Liver (tissue), 9 donors: ENCODE results near the gene KLHL9. TPM values are rescaled to one million over a fixed set of nuclear protein-coding genes. Genes with fewer than 3 reads are reported as not detected.

Source experiments
- DNase-seq: peaks from one replicate; pipeline ENCODE4 v3.0.0-alpha.2; 2017; ENCODE audit warnings: low spot score
- H3K27ac ChIP-seq, 2 donors: one replicate each; pipeline ENCODE4 v1.7.0; 2013; ENCODE audit warnings: inconsistent platforms in 2 of 2, low read length in 2 of 2, control low read depth in 1 of 2, low read depth in 1 of 2, mild to moderate bottlenecking in 1 of 2
- H3K27me3 ChIP-seq, 4 donors: one replicate each; pipeline versions ENCODE4 v1.6.1 to v1.7.0; 2013; ENCODE audit warnings: low read length in 3 of 4, inconsistent platforms in 1 of 4, mild to moderate bottlenecking in 1 of 4, moderate library complexity in 1 of 4; ENCODE audit not compliant: control insufficient read depth in 4 of 4, insufficient read depth in 4 of 4
- H3K36me3 ChIP-seq, 4 donors: one replicate each; pipeline versions ENCODE4 v1.6.1 to v1.7.0; 2013; ENCODE audit warnings: low read length in 3 of 4, mild to moderate bottlenecking in 3 of 4, low read depth in 1 of 4, moderate library complexity in 1 of 4; ENCODE audit not compliant: control insufficient read depth in 4 of 4, insufficient read depth in 3 of 4
- H3K4me1 ChIP-seq, 4 donors: one replicate each; pipeline versions ENCODE4 v1.6.1 to v1.7.0; 2013; ENCODE audit warnings: low read length in 3 of 4, mild to moderate bottlenecking in 3 of 4, moderate library complexity in 1 of 4; ENCODE audit not compliant: control insufficient read depth in 4 of 4, insufficient read depth in 4 of 4
- H3K4me3 ChIP-seq, 3 donors: one replicate each; pipeline versions ENCODE4 v1.6.1 to v1.7.0; 2013; ENCODE audit warnings: low read length in 3 of 3, control low read depth in 1 of 3, low read depth in 1 of 3, mild to moderate bottlenecking in 1 of 3
- H3K9ac ChIP-seq, 2 donors: one replicate each; pipeline ENCODE4 v1.7.0; 2013; ENCODE audit warnings: low read length in 2 of 2, mild to moderate bottlenecking in 2 of 2, moderate library complexity in 2 of 2, control low read depth in 1 of 2, low read depth in 1 of 2
- H3K9me3 ChIP-seq, 4 donors: one replicate each; pipeline versions ENCODE4 v1.6.1 to v1.7.0; 2013; ENCODE audit warnings: low read length in 3 of 4; ENCODE audit not compliant: control insufficient read depth in 4 of 4
- ATF3 ChIP-seq: IDR thresholded peaks from 2 replicates; pipeline ENCODE4 v1.6.1; 2016; ENCODE audit warnings: antibody characterized with exemption
- CTCF ChIP-seq: fragments of 150-350 bp; IDR thresholded peaks from 2 replicates; pipeline ENCODE4 v1.5.1; 2017; ENCODE audit warnings: improper control_type of control experiment, low read depth, low read length; ENCODE audit not compliant: missing input control
- EGR1 ChIP-seq, 2 donors: IDR thresholded peaks; 2 replicates each; pipeline ENCODE4 v1.6.1; 2016 to 2018; ENCODE audit warnings: antibody characterized with exemption in 2 of 2, low read depth in 2 of 2
- FOXA1 ChIP-seq: IDR thresholded peaks from 2 replicates; pipeline ENCODE4 v1.6.1; 2016; ENCODE audit warnings: antibody characterized with exemption
- FOXA2 ChIP-seq: IDR thresholded peaks from 2 replicates; pipeline ENCODE4 v1.6.1; 2016; ENCODE audit warnings: antibody characterized with exemption
- GABPA ChIP-seq, 2 donors: IDR thresholded peaks in 1 of 2; conservative IDR thresholded peaks in 1 of 2; 2 replicates each; pipeline ENCODE4 v1.6.1; 2016; ENCODE audit warnings: antibody characterized with exemption in 2 of 2, mild to moderate bottlenecking in 1 of 2, moderate library complexity in 1 of 2
- HNF4A ChIP-seq, 2 donors: conservative IDR thresholded peaks; 2 replicates each; pipeline ENCODE4 v1.6.1; 2016; ENCODE audit warnings: antibody characterized with exemption in 2 of 2, mild to moderate bottlenecking in 2 of 2
- HNF4G ChIP-seq: IDR thresholded peaks from 2 replicates; pipeline ENCODE4 v1.6.1; 2016; ENCODE audit warnings: antibody characterized with exemption
- JUND ChIP-seq, 2 donors: IDR thresholded peaks; 2 replicates each; pipeline ENCODE4 v1.6.1; 2016; ENCODE audit warnings: antibody characterized with exemption in 2 of 2
- MAX ChIP-seq: IDR thresholded peaks from 2 replicates; pipeline ENCODE4 v1.6.1; 2016; ENCODE audit warnings: antibody characterized with exemption
- NR2F2 ChIP-seq: IDR thresholded peaks from 2 replicates; pipeline ENCODE4 v1.6.1; 2016; ENCODE audit warnings: antibody characterized with exemption
- RAD21 ChIP-seq, 2 donors: IDR thresholded peaks; 2 replicates each; pipeline ENCODE4 v1.6.1; 2016; ENCODE audit warnings: antibody characterized with exemption in 2 of 2, mild to moderate bottlenecking in 2 of 2
- REST ChIP-seq: IDR thresholded peaks from 2 replicates; pipeline ENCODE4 v1.6.1; 2016; ENCODE audit warnings: antibody characterized with exemption, mild to moderate bottlenecking
- RXRA ChIP-seq, 2 donors: IDR thresholded peaks; 2 replicates each; pipeline ENCODE4 v1.6.1; 2017 to 2018; ENCODE audit warnings: antibody characterized with exemption in 2 of 2, mild to moderate bottlenecking in 1 of 2
- SP1 ChIP-seq: IDR thresholded peaks from 2 replicates; pipeline ENCODE4 v1.6.1; 2018; ENCODE audit warnings: antibody characterized with exemption, mild to moderate bottlenecking
- TAF1 ChIP-seq: conservative IDR thresholded peaks from 2 replicates; pipeline ENCODE4 v1.6.1; 2016; ENCODE audit warnings: antibody characterized with exemption, mild to moderate bottlenecking
- YY1 ChIP-seq: IDR thresholded peaks from 2 replicates; pipeline ENCODE4 v1.6.1; 2016; ENCODE audit warnings: antibody characterized with exemption, mild to moderate bottlenecking
- ZBTB33 ChIP-seq: IDR thresholded peaks from 2 replicates; pipeline ENCODE4 v1.6.1; 2016; ENCODE audit warnings: antibody characterized with exemption
- polyA plus RNA-seq, 2 donors: library from polyadenylated mRNA; stranded (reverse) in 1 of 2; unstranded in 1 of 2; fragments of 200-250 nt in 1 of 2; fragments of >200 nt in 1 of 2; fragmentation: Nextera tagmentation in 1 of 2; extraction: Ambion mirVana in 1 of 2; gene quantifications; one replicate each; pipeline versions ENCODE4 v1.2.1 to v1.2.3, GENCODE V29; 2013 to 2015
- total RNA-seq, 2 donors: library from RNA; depleted of rRNA; stranded (reverse); fragments of >200 nt; gene quantifications; one replicate each; pipeline ENCODE4 v1.2.3, GENCODE V29; 2014
- donor health status: healthy.
- donor health status: healthy.
- donor health status: healthy.
- donor health status: healthy.
- donor health status: healthy.

Gene KLHL9
- total and polyA plus RNA-seq, 4 donors = 5.6 to 14.5 (median 9.8) TPM

- H3K4me3 ChIP-seq = no peak overlapping the region
- no peak overlapping the region for H3K27ac ChIP-seq
- no peak for DNase-seq
- peaks cover 0 to 31% (median 18%) of the 10 kb centered on the region in 4 donors for H3K4me1 ChIP-seq
- no peaks in the 10 kb centered on the region for H3K27me3 ChIP-seq
- TF ChIP-seq HNF4G = no peak
- TF ChIP-seq TAF1 = no peak
- TF ChIP-seq SP1 = no peak
- TF ChIP-seq CTCF = no peak
- no peak for TF ChIP-seq ZBTB33
- TF ChIP-seq GABPA (IDR thresholded peaks at IDR 0.05 in 1 of 2, conservative IDR thresholded peaks at IDR 0.05 in 1 of 2) = no peak
- TF ChIP-seq REST = no peak
- TF ChIP-seq YY1 = no peak
- no peak for TF ChIP-seq ATF3
- no peak for TF ChIP-seq MAX
- no peak for TF ChIP-seq FOXA2
- no peak for TF ChIP-seq HNF4A (conservative IDR thresholded peaks at IDR 0.05)
- TF ChIP-seq JUND (IDR thresholded peaks at IDR 0.05) = no peak
- TF ChIP-seq RXRA (IDR thresholded peaks at IDR 0.05) = no peak
- no peak for TF ChIP-seq FOXA1
- no peak for TF ChIP-seq EGR1 (IDR thresholded peaks at IDR 0.05; ENCODE audit: low read depth in 2 of 2)
- no peak for TF ChIP-seq RAD21 (IDR thresholded peaks at IDR 0.05)
- no peak for TF ChIP-seq NR2F2
- no peak overlapping the region for H3K9ac ChIP-seq
- no peaks in the 10 kb centered on the region for H3K36me3 ChIP-seq
- H3K9me3 ChIP-seq = no peaks in the 10 kb centered on the region
These were observed 1.3 kb upstream of the KLHL9 start for GRCh38 chr9:21336457-21336856.
